ENCODE measurements around the gene PLCB1. TPM values are rescaled to one million over a fixed set of nuclear protein-coding genes. Genes with fewer than 3 reads are reported as not detected.
A peak's percentile ranks its signal among the peaks of the same experiment; 100 is the strongest.

The PLCB1 gene
- total and polyA plus RNA-seq, 2 of the 4 experiments (the other 2 are of a cell fraction), result 5.6 to 16.1 TPM

GRCh38 chr20:8244637-8245036 lies 112.6 kb downstream of the PLCB1 start:
- POLR2A ChIA-PET (ENCODE audit: unreplicated experiment), result no interaction called here
- Histone ChIP-seq H3K9ac (ENCODE audit: low read depth, low read length) (no peak overlapping the region), H3K23ac (ENCODE audit: low read depth, low read length) (0 out of 2 replicates have a peak overlapping the region, but pooled peaks have one; percentile 18), H2BK120ac (ENCODE audit: low read depth, low read length) (peak overlapping the region; percentile 73; the same call in 1 of the 2 replicates), H3K18ac (ENCODE audit: low read depth, low read length) (peak overlapping the region; percentile 94), H3K14ac (replicated peaks; ENCODE audit: low read depth, low read length) (peak overlapping the region; percentile 66; the same call in 1 of the 2 replicates), H3K36me3 (ENCODE audit: control insufficient read depth, insufficient read depth, low read length) (no peaks in the 10 kb centered on the region), H3K79me1 (ENCODE audit: low read depth in 1 of 2, low read length in 2 of 2) (peaks cover 6 to 22% of the 10 kb centered on the region in 2 experiments; a peak in 2 of 4 replicates), H2AFZ (replicated peaks; ENCODE audit: low read length, poor library complexity) (no peak overlapping the region), H4K20me1 (ENCODE audit: insufficient read depth, low read length) (no peaks in the 10 kb centered on the region), H4K5ac (ENCODE audit: low read depth, low read length) (no peak overlapping the region), H2BK20ac (ENCODE audit: low read depth, low read length) (peak overlapping the region; percentile 43), H2AK5ac (ENCODE audit: low read depth, low read length) (peak overlapping the region; percentile 43; the same call in 1 of the 2 replicates), H3K9me3 (ENCODE audit: control insufficient read depth, insufficient read depth, low read length) (no peaks in the 10 kb centered on the region), H3K27me3 (ENCODE audit: control insufficient read depth, insufficient read depth, low read length) (no peaks in the 10 kb centered on the region), H4K8ac (ENCODE audit: low read depth in 2 of 2, low read length in 2 of 2) (peak overlapping the region; percentile 37 to 78; a peak in 2 of 4 replicates), H3K9me1 (ENCODE audit: insufficient read depth, low read length) (no peaks in the 10 kb centered on the region), H3K56ac (ENCODE audit: extremely low read depth, insufficient read depth, low read length) (0 out of 2 replicates have a peak overlapping the region, but pooled peaks have one; percentile 32), H3K4me3 (ENCODE audit: insufficient read depth, low read depth, low read length) (no peak overlapping the region), H2AK9ac (replicated peaks; ENCODE audit: low read depth, low read length, poor library complexity) (no peak overlapping the region), H3K4me2 (ENCODE audit: low read depth, low read length) (no peak overlapping the region), H3K4ac (ENCODE audit: low read depth, low read length) (peak overlapping the region; percentile 35; the same call in 1 of the 2 replicates), H2BK15ac (ENCODE audit: low read depth, low read length) (peak overlapping the region; percentile 94; the same call in 1 of the 3 replicates), H3K4me1 (ENCODE audit: control insufficient read depth, insufficient read depth, low read length) (0 out of 2 replicates have a peak, but pooled peaks cover 2% of the 10 kb centered on the region), H3K27ac (ENCODE audit: insufficient read depth, low read length) (no peak overlapping the region), H2BK5ac (ENCODE audit: low read depth, low read length, poor library complexity, severe bottlenecking) (no peak overlapping the region), H4K91ac (ENCODE audit: insufficient read depth, low read depth, low read length) (peak overlapping the region; percentile 44; the same call in 1 of the 2 replicates)
- dilution Hi-C loops (cut with HindIII; ENCODE audit: low sequenced_read_pairs, unreplicated experiment), result no loop called here
- TF ChIP-seq CTCF (conservative IDR thresholded peaks at IDR 0.05; ENCODE audit: low read depth, low read length), result no peak
- no peak for TF ChIP-seq CHD1 (IDR thresholded peaks at IDR 0.05; ENCODE audit: low read depth, low read length)
- peak; percentile 94 for TF ChIP-seq CEBPB (IDR thresholded peaks at IDR 0.05; ENCODE audit: low read depth, low read length)
- TF ChIP-seq ELK1 (IDR thresholded peaks at IDR 0.05; ENCODE audit: borderline replicate concordance, low read depth, low read length), result no peak
- peak; percentile 67 for DNase-seq
- no CpG with 5 or more reads among the region's 2 CpGs for WGBS, 2 experiments (ENCODE audit: extremely low coverage in 2 of 2, insufficient read length in 1 of 2)
- in situ Hi-C loops (cut with MboI; ENCODE audit: low sequenced_read_pairs), result no loop called here
- no TSS peak for BruUV-seq (replicated peaks)
- intact Hi-C loops (cut with micrococcal nuclease), result no loop called here
- CTCF ChIA-PET, result no interaction called here
- peak; percentile 14; the same call in 1 of the 2 replicates for ATAC-seq (ENCODE audit: low read depth)
